Endothelial cell of umbilical vein (primary cell): ENCODE results near the gene DIP2B. TPM values are rescaled to one million over a fixed set of nuclear protein-coding genes. Genes with fewer than 3 reads are reported as not detected.

Source experiments
- BruUV-seq: library from RNA; stranded (reverse); fragments of 400-500 nt; replicated peaks from 2 replicates; lab custom pipeline; 2021; lab: Mats Ljungman, UMichigan
- CTCF ChIA-PET: fragments of 300-600, 350-600 bp; sonication (Branson Sonifier 250); formaldehyde crosslinking; loops from one replicate; lab custom pipeline; 2021; ENCODE audit warnings: antibody characterized with exemption, inconsistent platforms; lab: Charles Lee
- POLR2A ChIA-PET: fragments of 300-600, 350-600 bp; sonication (Branson Sonifier 250); formaldehyde crosslinking; loops from one replicate; lab custom pipeline; 2021; ENCODE audit warnings: antibody characterized with exemption, inconsistent platforms; lab: Charles Lee
- DNase-seq: peaks from one replicate; pipeline ENCODE4 v3.0.0-alpha.2; 2011; ENCODE audit warnings: low read depth, low spot score
- FAIRE-seq: peaks from 2 replicates; lab custom pipeline; 2011; peaks lifted over from hg19 to GRCh38; lab: Jason Lieb, UNC
- H2AFZ ChIP-seq: 2 replicates; pipeline ENCODE4 v1.6.0; 2012; ENCODE audit warnings: low read depth, low read length, control low read depth, inconsistent platforms
- H3K27ac ChIP-seq: 2 replicates; pipeline ENCODE4 v1.5.1; 2011; ENCODE audit warnings: low read depth, mild to moderate bottlenecking, control low read depth, low read length, moderate library complexity; ENCODE audit not compliant: insufficient read depth
- H3K27me3 ChIP-seq, 2 experiments: 2 replicates each; pipeline versions ENCODE4 v1.6.0 to v1.6.1; 2011; ENCODE audit warnings: low read length in 2 of 2, mixed read lengths in 1 of 2; ENCODE audit not compliant: control insufficient read depth in 2 of 2, insufficient read depth in 2 of 2
- H3K36me3 ChIP-seq, 2 experiments: 2 replicates in 1 of 2; 3 replicates in 1 of 2; pipeline ENCODE4 v1.5.1; 2011; ENCODE audit warnings: low read length in 2 of 2, mild to moderate bottlenecking in 1 of 2, moderate library complexity in 1 of 2; ENCODE audit not compliant: control insufficient read depth in 2 of 2, insufficient read depth in 2 of 2; ENCODE audit errors: extremely low read depth in 1 of 2
- H3K4me1 ChIP-seq: 3 replicates; pipeline ENCODE4 v1.5.1; 2011; ENCODE audit warnings: mild to moderate bottlenecking, low read length; ENCODE audit not compliant: control insufficient read depth, insufficient read depth; ENCODE audit errors: extremely low read depth
- H3K4me2 ChIP-seq: 2 replicates; pipeline ENCODE4 v1.6.1; 2011; ENCODE audit warnings: low read length, control low read depth, mixed read lengths; ENCODE audit not compliant: insufficient read depth
- H3K4me3 ChIP-seq, 3 experiments: fragments of 200-600 bp in 1 of 3; sonication (generic), shearing (Covaris generic) in 1 of 3; replicated peaks in 1 of 3; 2 replicates each; pipeline ENCODE4 v1.5.1; 2011 to 2016; ENCODE audit warnings: control low read depth in 3 of 3, low read length in 3 of 3, mild to moderate bottlenecking in 2 of 3, inconsistent platforms in 1 of 3, low read depth in 1 of 3, moderate library complexity in 1 of 3; ENCODE audit not compliant: insufficient read depth in 1 of 3
- H3K79me2 ChIP-seq: 2 replicates; pipeline ENCODE4 v1.6.0; 2012; ENCODE audit warnings: low read length, inconsistent platforms; ENCODE audit not compliant: control insufficient read depth, insufficient read depth
- H3K9ac ChIP-seq: replicated peaks from 2 replicates; pipeline ENCODE3; 2011; ENCODE audit warnings: low read length, control low read depth; ENCODE audit not compliant: insufficient read depth; ENCODE audit errors: extremely low read depth
- H3K9me1 ChIP-seq: replicated peaks from 3 replicates; pipeline ENCODE4 v1.6.0; 2011; ENCODE audit warnings: mild to moderate bottlenecking, low read length; ENCODE audit not compliant: control insufficient read depth, insufficient read depth; ENCODE audit errors: extremely low read depth
- H3K9me3 ChIP-seq: replicated peaks from 2 replicates; pipeline ENCODE4 v1.5.1; 2012; ENCODE audit warnings: low read length, inconsistent platforms; ENCODE audit not compliant: control insufficient read depth, insufficient read depth
- H4K20me1 ChIP-seq: replicated peaks from 2 replicates; pipeline ENCODE3; 2011; ENCODE audit warnings: mild to moderate bottlenecking, low read length; ENCODE audit not compliant: control insufficient read depth, insufficient read depth; ENCODE audit errors: extremely low read depth
- CTCF ChIP-seq, 2 donors: IDR thresholded peaks; 1 replicate in 1 of 2; 2 replicates in 1 of 2; pipeline ENCODE4 v1.5.1; 2011; ENCODE audit warnings: low read length in 2 of 2, mild to moderate bottlenecking in 2 of 2, moderate library complexity in 2 of 2, control low read depth in 1 of 2, inconsistent platforms in 1 of 2, low read depth in 1 of 2; ENCODE audit not compliant: insufficient read depth in 1 of 2; ENCODE audit errors: extremely low read depth in 1 of 2
- EZH2 ChIP-seq: IDR thresholded peaks from 2 replicates; pipeline ENCODE4 v1.6.1; 2012; ENCODE audit warnings: borderline replicate concordance, low read depth, mild to moderate bottlenecking, moderate library complexity, low read length, inconsistent platforms; ENCODE audit not compliant: severe bottlenecking
- FOS ChIP-seq: IDR thresholded peaks from 2 replicates; pipeline ENCODE4 v1.6.1; 2011; ENCODE audit warnings: mild to moderate bottlenecking, low read length, moderate library complexity, borderline replicate concordance; ENCODE audit not compliant: insufficient read depth
- GATA2 ChIP-seq: IDR thresholded peaks from 2 replicates; pipeline ENCODE4 v1.7.0; 2011; ENCODE audit warnings: low read depth, mild to moderate bottlenecking, moderate library complexity, mixed read lengths, low read length; ENCODE audit not compliant: insufficient read length, insufficient read depth
- JUN ChIP-seq: IDR thresholded peaks from 2 replicates; pipeline ENCODE4 v1.6.1; 2011; ENCODE audit warnings: borderline replicate concordance, low read depth; ENCODE audit not compliant: insufficient read length, insufficient read depth
- MAX ChIP-seq: IDR thresholded peaks from 2 replicates; pipeline ENCODE4 v1.6.1; 2011; ENCODE audit not compliant: insufficient read depth, insufficient read length
- MYC ChIP-seq: IDR thresholded peaks from one replicate; pipeline ENCODE4 v1.6.1; 2011; ENCODE audit warnings: mild to moderate bottlenecking, low read depth, low read length
- POLR2A ChIP-seq: IDR thresholded peaks from 2 replicates; pipeline ENCODE4 v1.6.1; 2012; ENCODE audit warnings: low read depth, mild to moderate bottlenecking, control low read depth, low read length
- POLR2AphosphoS5 ChIP-seq: IDR thresholded peaks from 2 replicates; pipeline ENCODE4 v1.6.1; 2012; ENCODE audit warnings: low read depth, mild to moderate bottlenecking, control low read depth, low read length, moderate library complexity; ENCODE audit not compliant: insufficient read depth
- dilution Hi-C: fragments of 300-500 bp; cut with MboI; formaldehyde crosslinking; loops from one replicate; pipeline ENCODE4 v1.15.0; 2019; ENCODE audit warnings: low sequenced_read_pairs; ENCODE audit not compliant: extremely low pct_ligation_motif_present
- intact Hi-C: fragments of 100-400 bp; cut with micrococcal nuclease; formaldehyde crosslinking; loops from one replicate; pipeline ENCODE4 v1.10.0; 2022
- polyA plus RNA-seq, 4 experiments: library from polyadenylated mRNA; depleted of rRNA in 3 of 4; stranded (reverse) in 3 of 4; unstranded in 1 of 4; fragments of >200 nt; gene quantifications; 2 replicates each; pipeline versions ENCODE4 v1.2.1 to v1.2.3, GENCODE V29; 2011 to 2012; ENCODE audit warnings: missing spikeins in 1 of 4
- total RNA-seq: library from RNA; stranded (reverse); gene quantifications from 2 replicates; pipeline ENCODE4 v1.2.3, GENCODE V29; 2021

DIP2B gene
- total and polyA plus RNA-seq, 2 donors (not counting 3 experiments of a cell fraction or from before 2014, with no cell fraction given) = 14.5 to 28.0 TPM

GRCh38 chr12:50571786-50572185 is 67.0 kb downstream of the DIP2B start:
- H2AFZ ChIP-seq = no peak overlapping the region
- H3K27me3 ChIP-seq = no peaks in the 10 kb centered on the region
- H3K9me1 ChIP-seq = no peaks in the 10 kb centered on the region
- no peaks in the 10 kb centered on the region for H3K36me3 ChIP-seq
- H3K9me3 ChIP-seq = no peaks in the 10 kb centered on the region
- CTCF ChIA-PET = no interaction called here
- H4K20me1 ChIP-seq = peaks cover 7% of the 10 kb centered on the region
- DNase-seq (no peak), FAIRE-seq (no peak)
- no peak overlapping the region for H3K9ac ChIP-seq
- no TSS peak for BruUV-seq
- H3K4me1 ChIP-seq = peaks cover 19% of the 10 kb centered on the region
- no peak overlapping the region for H3K27ac ChIP-seq
- POLR2A ChIA-PET = no interaction called here
- dilution Hi-C loops = no loop called here
- H3K4me2 ChIP-seq = no peak overlapping the region
- H3K79me2 ChIP-seq = peaks cover 31% of the 10 kb centered on the region
- no peak for TF ChIP-seq FOS
- intact Hi-C loops = no loop called here
- no peak overlapping the region for H3K4me3 ChIP-seq

GRCh38 chr12:50572287-50572686 is 67.5 kb downstream of the DIP2B start:
- BruUV-seq = no TSS peak
- DNase-seq (no peak), FAIRE-seq (no peak)
- H3K79me2 ChIP-seq = peaks cover 29% of the 10 kb centered on the region
- intact Hi-C loops = no loop called here
- no peak overlapping the region for H3K4me3 ChIP-seq
- ChIA-PET POLR2A (interaction anchor here (0.6 kb wide), 1 partner anchor 53 kb away, joined by 5 read pairs; no protein-coding TSS in a partner anchor), CTCF (no interaction called here)
- no peaks in the 10 kb centered on the region for H3K27me3 ChIP-seq
- dilution Hi-C loops = no loop called here
- H3K27ac ChIP-seq = no peak overlapping the region
- TF ChIP-seq FOS (no peak), GATA2 (no peak), POLR2AphosphoS5 (no peak), MAX (no peak), CTCF (IDR thresholded peaks at IDR 0.05; ENCODE audit: extremely low read depth in 1 of 2, insufficient read depth in 1 of 2, low read depth in 1 of 2, low read length in 2 of 2) (no peak), MYC (no peak), JUN (no peak), EZH2 (no peak), POLR2A (no peak)
- no peak overlapping the region for H3K9ac ChIP-seq
- peaks cover 7% of the 10 kb centered on the region for H4K20me1 ChIP-seq
- no peaks in the 10 kb centered on the region for H3K36me3 ChIP-seq
- H3K4me1 ChIP-seq = peaks cover 19% of the 10 kb centered on the region
- H3K4me2 ChIP-seq = no peak overlapping the region
- H3K9me1 ChIP-seq = no peaks in the 10 kb centered on the region
- no peaks in the 10 kb centered on the region for H3K9me3 ChIP-seq
- H2AFZ ChIP-seq = no peak overlapping the region
